ENCODE data around the gene CCDC138. TPM values are rescaled to one million over a fixed set of nuclear protein-coding genes. Genes with fewer than 3 reads are reported as not detected.

The CCDC138 gene
- total RNA-seq, 1 experiment from 2014 or later = 14.9 TPM

DNA sequence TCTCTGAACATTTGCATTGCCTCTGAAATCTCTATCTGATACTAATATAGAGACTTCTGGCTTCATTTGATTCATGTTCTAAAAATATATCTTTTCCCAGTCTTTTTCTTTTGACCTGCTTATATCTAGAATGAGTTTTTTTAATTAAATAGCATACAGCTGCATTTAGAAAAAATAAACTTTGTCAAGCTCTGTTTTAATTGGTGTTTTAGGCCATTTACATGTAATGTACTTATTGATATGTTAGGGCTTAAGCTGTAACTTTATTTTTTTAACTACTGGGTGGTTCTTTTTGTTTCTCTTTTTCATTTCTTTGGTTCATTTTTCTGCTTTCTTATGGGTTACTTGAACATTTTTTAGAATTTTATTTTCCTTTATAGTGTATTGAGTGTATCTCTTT, 54.9 kb downstream of the CCDC138 start:
- Mint-ChIP-seq H3K4me1 (ENCODE audit: low read depth, unreplicated experiment) (no peaks in the 10 kb centered on the region), H3K36me3 (ENCODE audit: insufficient read depth, unreplicated experiment) (peaks cover 19% of the 10 kb centered on the region), H3K9me3 (ENCODE audit: unreplicated experiment) (peaks cover 38% of the 10 kb centered on the region), H3K27ac (ENCODE audit: unreplicated experiment) (no peak overlapping the region), H3K27me3 (ENCODE audit: insufficient read depth, unreplicated experiment) (no peaks in the 10 kb centered on the region), H3K4me3 (ENCODE audit: unreplicated experiment) (no peak overlapping the region)
- BruUV-seq (replicated peaks) = no TSS peak
- no peak for DNase-seq
- peaks cover 18% of the 10 kb centered on the region; the same call in 1 of the 2 replicates for H3K9me3 ChIP-seq
- intact Hi-C loops (cut with micrococcal nuclease; ENCODE audit: unreplicated experiment) = no loop called here
- TF ChIP-seq, protein P1, sequence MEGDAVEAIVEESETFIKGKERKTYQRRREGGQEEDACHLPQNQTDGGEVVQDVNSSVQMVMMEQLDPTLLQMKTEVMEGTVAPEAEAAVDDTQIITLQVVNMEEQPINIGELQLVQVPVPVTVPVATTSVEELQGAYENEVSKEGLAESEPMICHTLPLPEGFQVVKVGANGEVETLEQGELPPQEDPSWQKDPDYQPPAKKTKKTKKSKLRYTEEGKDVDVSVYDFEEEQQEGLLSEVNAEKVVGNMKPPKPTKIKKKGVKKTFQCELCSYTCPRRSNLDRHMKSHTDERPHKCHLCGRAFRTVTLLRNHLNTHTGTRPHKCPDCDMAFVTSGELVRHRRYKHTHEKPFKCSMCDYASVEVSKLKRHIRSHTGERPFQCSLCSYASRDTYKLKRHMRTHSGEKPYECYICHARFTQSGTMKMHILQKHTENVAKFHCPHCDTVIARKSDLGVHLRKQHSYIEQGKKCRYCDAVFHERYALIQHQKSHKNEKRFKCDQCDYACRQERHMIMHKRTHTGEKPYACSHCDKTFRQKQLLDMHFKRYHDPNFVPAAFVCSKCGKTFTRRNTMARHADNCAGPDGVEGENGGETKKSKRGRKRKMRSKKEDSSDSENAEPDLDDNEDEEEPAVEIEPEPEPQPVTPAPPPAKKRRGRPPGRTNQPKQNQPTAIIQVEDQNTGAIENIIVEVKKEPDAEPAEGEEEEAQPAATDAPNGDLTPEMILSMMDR (IDR thresholded peaks at IDR 0.05; ENCODE audit: insufficient read depth in 1 of 2, low read depth in 1 of 2, low read length in 1 of 2, severe bottlenecking in 1 of 2, unreplicated experiment in 1 of 2) = no peak
- no peaks in the 10 kb centered on the region for H3K27me3 ChIP-seq (replicated peaks; ENCODE audit: control insufficient read depth, insufficient read depth, low read length)
- H3K36me3 ChIP-seq (ENCODE audit: control insufficient read depth, insufficient read depth, low read length) = no peaks in the 10 kb centered on the region
- CTCF ChIA-PET = no interaction called here
- H3K4me3 ChIP-seq (ENCODE audit: low read depth, low read length) = no peak overlapping the region
- POLR2A ChIA-PET = interaction anchor here (0.6 kb wide), 1 partner anchor 468 kb away, joined by 3 read pairs; no protein-coding TSS in a partner anchor
- H3K4me1 ChIP-seq = no peaks in the 10 kb centered on the region

DNA sequence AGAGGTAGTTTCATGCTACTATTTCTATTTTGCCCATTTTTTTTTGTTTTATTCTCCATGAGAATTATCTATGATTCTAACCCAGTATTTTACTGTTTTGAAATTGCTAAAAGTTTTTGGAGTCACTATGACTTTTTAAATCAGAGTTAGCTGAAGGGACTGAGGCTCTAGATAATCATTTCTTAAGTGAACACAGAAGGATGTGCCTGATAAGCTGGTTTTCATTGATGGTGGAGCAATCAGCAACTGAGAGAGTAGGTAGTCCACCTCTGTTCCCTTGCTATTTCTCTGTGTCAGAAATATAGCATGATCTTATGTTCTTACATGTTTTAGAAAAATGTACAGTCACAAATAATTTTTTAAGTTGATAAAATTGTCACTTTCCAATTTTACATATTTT, 59.4 kb downstream of the CCDC138 start:
- no TSS peak for BruUV-seq (replicated peaks)
- TF ChIP-seq, protein P1 (IDR thresholded peaks at IDR 0.05; ENCODE audit: insufficient read depth in 1 of 2, low read depth in 1 of 2, low read length in 1 of 2, severe bottlenecking in 1 of 2, unreplicated experiment in 1 of 2) = no peak
- no peak overlapping the region for H3K4me3 Mint-ChIP-seq (ENCODE audit: unreplicated experiment)

DNA sequence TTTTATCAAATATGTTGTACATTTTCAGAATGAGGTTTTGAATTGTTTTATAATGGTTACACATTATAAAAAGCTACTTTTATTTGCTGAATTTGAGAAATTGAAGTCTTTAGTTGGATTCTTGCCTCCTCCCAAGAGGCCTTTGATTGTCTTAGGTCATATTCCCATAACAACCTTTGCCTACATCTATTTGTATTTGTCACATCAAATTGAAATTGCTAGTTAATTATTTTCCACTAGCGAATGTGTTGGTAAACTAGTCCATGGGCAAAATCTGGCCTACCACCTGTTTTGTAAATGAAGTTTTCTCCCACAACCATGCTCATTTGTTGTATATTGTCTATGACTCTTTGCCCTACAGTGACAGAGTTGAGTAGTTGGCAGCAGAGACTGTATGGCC, 60.4 kb downstream of the CCDC138 start:
- Mint-ChIP-seq H3K36me3 (ENCODE audit: insufficient read depth, unreplicated experiment) (peaks cover 25% of the 10 kb centered on the region), H3K27ac (ENCODE audit: unreplicated experiment) (no peak overlapping the region)
- BruUV-seq (replicated peaks) = no TSS peak

More for the DNA sequence above, 59.4 kb downstream of the CCDC138 start:
- H3K27me3 ChIP-seq (replicated peaks; ENCODE audit: control insufficient read depth, insufficient read depth, low read length) = no peaks in the 10 kb centered on the region
- H3K36me3 ChIP-seq (ENCODE audit: control insufficient read depth, insufficient read depth, low read length) = no peaks in the 10 kb centered on the region
- POLR2A ChIA-PET = no interaction called here
- Mint-ChIP-seq H3K4me1 (ENCODE audit: low read depth, unreplicated experiment) (no peaks in the 10 kb centered on the region), H3K9me3 (ENCODE audit: unreplicated experiment) (peaks cover 13% of the 10 kb centered on the region), H3K27me3 (ENCODE audit: insufficient read depth, unreplicated experiment) (no peaks in the 10 kb centered on the region), H3K36me3 (ENCODE audit: insufficient read depth, unreplicated experiment) (peaks cover 24% of the 10 kb centered on the region), H3K27ac (ENCODE audit: unreplicated experiment) (no peak overlapping the region)
- no peak for DNase-seq
- H3K4me3 ChIP-seq (ENCODE audit: low read depth, low read length) = no peak overlapping the region
- intact Hi-C loops (cut with micrococcal nuclease; ENCODE audit: unreplicated experiment) = no loop called here
- CTCF ChIA-PET = no interaction called here
- 0 out of 2 replicates have a peak, but pooled peaks cover 10% of the 10 kb centered on the region for H3K9me3 ChIP-seq
- H3K4me1 ChIP-seq = no peaks in the 10 kb centered on the region

More for the DNA sequence above, 60.4 kb downstream of the CCDC138 start:
- no peaks in the 10 kb centered on the region for H3K36me3 ChIP-seq (ENCODE audit: control insufficient read depth, insufficient read depth, low read length)
- Mint-ChIP-seq H3K9me3 (ENCODE audit: unreplicated experiment) (peaks cover 2% of the 10 kb centered on the region), H3K4me1 (ENCODE audit: low read depth, unreplicated experiment) (no peaks in the 10 kb centered on the region), H3K4me3 (ENCODE audit: unreplicated experiment) (no peak overlapping the region), H3K27me3 (ENCODE audit: insufficient read depth, unreplicated experiment) (no peaks in the 10 kb centered on the region)
- ChIA-PET CTCF (no interaction called here), POLR2A (no interaction called here)
- no peak overlapping the region for H3K4me3 ChIP-seq (ENCODE audit: low read depth, low read length)
- H3K27me3 ChIP-seq (replicated peaks; ENCODE audit: control insufficient read depth, insufficient read depth, low read length) = no peaks in the 10 kb centered on the region
- H3K4me1 ChIP-seq = no peaks in the 10 kb centered on the region
- intact Hi-C loops (cut with micrococcal nuclease; ENCODE audit: unreplicated experiment) = no loop called here
- TF ChIP-seq, protein P1 (IDR thresholded peaks at IDR 0.05; ENCODE audit: insufficient read depth in 1 of 2, low read depth in 1 of 2, low read length in 1 of 2, severe bottlenecking in 1 of 2, unreplicated experiment in 1 of 2) = no peak
- DNase-seq = no peak
- H3K9me3 ChIP-seq = 0 out of 2 replicates have a peak, but pooled peaks cover 3% of the 10 kb centered on the region
